ENCODE results near the gene HYI.
A peak's percentile ranks its signal among the peaks of the same experiment; 100 is the strongest.

HYI gene

DNA sequence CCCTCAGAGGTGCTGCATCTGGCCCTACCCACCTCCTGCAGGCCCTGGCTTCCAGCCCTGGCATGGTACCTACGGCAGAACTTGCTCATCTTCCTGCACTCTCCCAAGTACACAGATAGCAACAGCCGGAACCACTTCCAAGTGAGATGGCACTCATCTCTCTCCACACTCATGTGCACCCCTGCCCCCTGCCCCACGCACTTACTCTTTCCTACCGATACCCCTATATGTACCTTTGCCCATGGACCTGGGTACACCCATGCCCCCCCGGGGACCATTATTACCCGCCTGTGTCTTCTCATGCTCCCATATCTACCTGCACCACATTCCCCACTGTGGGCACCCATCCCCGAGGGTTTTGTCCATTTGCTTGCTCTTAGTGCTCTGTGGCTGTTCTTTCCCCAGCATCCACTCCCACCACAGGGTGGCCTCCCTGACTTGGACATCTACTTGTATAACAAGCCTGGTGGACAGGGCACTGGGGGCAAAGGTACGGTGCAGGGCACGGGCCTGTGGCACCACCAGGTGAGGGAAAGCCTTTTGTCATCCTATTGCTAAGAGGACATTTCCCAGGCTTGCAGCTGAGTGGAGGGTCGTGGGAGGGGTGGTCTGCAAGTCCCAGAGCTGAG lies 14.7 kb downstream of the HYI start:
- H3K9ac ChIP-seq (ENCODE audit: low read depth in 1 of 2, low read length in 2 of 2), result no peak overlapping the region
- H3K27ac ChIP-seq (ENCODE audit: low read depth in 2 of 2, low read length in 2 of 2), result no peak overlapping the region
- no peaks in the 10 kb centered on the region for H3K9me3 ChIP-seq (ENCODE audit: control insufficient read depth in 2 of 2, low read length in 2 of 2)
- no peaks in the 10 kb centered on the region for H3K4me1 ChIP-seq (ENCODE audit: control insufficient read depth in 2 of 2, insufficient read depth in 2 of 2, low read length in 2 of 2)
- H3K27me3 ChIP-seq (ENCODE audit: control insufficient read depth in 2 of 2, insufficient read depth in 2 of 2, low read length in 2 of 2), result no peaks in the 10 kb centered on the region
- H3K36me3 ChIP-seq (ENCODE audit: control insufficient read depth in 2 of 2, insufficient read depth in 2 of 2, low read length in 2 of 2), result peaks cover 63 to 89% of the 10 kb centered on the region in 2 donors
- no peak overlapping the region for H3K4me3 ChIP-seq (ENCODE audit: low read length in 2 of 2)

GRCh38 chr1:43438576-43438952 lies 15.2 kb downstream of the HYI start:
- no peaks in the 10 kb centered on the region for H3K27me3 ChIP-seq (ENCODE audit: control insufficient read depth in 2 of 2, insufficient read depth in 2 of 2, low read length in 2 of 2)
- no peak overlapping the region for H3K4me3 ChIP-seq (ENCODE audit: low read length in 2 of 2)
- H3K9me3 ChIP-seq (ENCODE audit: control insufficient read depth in 2 of 2, low read length in 2 of 2), result no peaks in the 10 kb centered on the region
- H3K9ac ChIP-seq (ENCODE audit: low read depth in 1 of 2, low read length in 2 of 2), result no peak overlapping the region
- H3K36me3 ChIP-seq (ENCODE audit: control insufficient read depth in 2 of 2, insufficient read depth in 2 of 2, low read length in 2 of 2), result peaks cover 62 to 89% of the 10 kb centered on the region in 2 donors
- H3K4me1 ChIP-seq (ENCODE audit: control insufficient read depth in 2 of 2, insufficient read depth in 2 of 2, low read length in 2 of 2), result no peaks in the 10 kb centered on the region
- no peak overlapping the region for H3K27ac ChIP-seq (ENCODE audit: low read depth in 2 of 2, low read length in 2 of 2)

- H3K36me3 ChIP-seq (ENCODE audit: control insufficient read depth in 2 of 2, insufficient read depth in 2 of 2, low read length in 2 of 2), result peaks cover 59 to 87% of the 10 kb centered on the region in 2 donors
These were observed 15.7 kb downstream of the HYI start for GRCh38 chr1:43438006-43438405.

DNA sequence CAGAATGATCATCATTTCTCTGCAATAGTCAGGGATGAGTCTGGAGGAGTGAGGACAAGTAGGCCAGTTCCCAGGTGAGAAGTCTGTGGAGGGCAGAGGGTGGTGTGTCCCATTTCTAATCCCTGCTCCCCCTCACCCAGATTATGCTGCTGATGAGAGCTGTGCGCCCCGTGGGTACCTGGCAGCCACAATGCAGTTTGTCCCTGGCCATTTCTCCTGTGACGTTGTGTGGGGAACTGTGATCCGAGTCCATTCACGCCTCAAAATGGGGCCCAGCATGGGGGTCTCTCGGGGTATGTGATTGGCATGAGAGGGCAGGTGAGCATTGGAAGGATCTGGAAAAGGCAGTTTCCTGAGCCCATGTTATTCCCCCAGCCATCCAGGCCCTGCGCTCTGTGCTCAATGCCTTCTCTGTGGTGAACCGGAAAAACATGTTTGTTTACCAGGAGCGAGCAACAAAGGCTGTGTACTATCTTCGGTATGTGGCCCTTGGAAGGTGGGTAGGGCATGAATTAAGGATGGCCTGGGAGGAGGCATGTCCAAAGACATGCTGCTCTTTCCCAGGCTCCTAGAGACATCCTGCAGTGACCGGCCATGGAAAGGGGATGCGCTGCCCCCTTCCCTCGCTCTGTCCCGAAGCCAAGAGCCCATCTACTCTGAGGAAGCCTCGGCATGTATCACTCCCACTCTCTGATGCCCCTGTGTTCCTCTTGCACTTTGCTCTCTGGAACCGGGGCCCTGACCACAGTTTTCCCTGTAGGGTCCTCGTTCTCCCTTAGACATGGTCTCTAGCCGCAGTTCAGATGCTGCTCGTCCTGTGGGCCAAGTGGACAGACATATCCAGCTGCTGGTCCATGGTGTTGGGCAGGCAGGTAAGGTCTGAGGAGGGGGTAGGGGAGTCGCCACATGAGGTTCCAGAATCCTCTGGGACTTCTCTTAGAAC lies 16.4 kb downstream of the HYI start:
- H3K9me3 ChIP-seq (ENCODE audit: control insufficient read depth in 2 of 2, low read length in 2 of 2), result no peaks in the 10 kb centered on the region
- no peak overlapping the region for H3K27ac ChIP-seq (ENCODE audit: low read depth in 2 of 2, low read length in 2 of 2)
- H3K4me1 ChIP-seq (ENCODE audit: control insufficient read depth in 2 of 2, insufficient read depth in 2 of 2, low read length in 2 of 2), result no peaks in the 10 kb centered on the region
- H3K9ac ChIP-seq (ENCODE audit: low read depth in 1 of 2, low read length in 2 of 2), result no peak overlapping the region
- H3K27me3 ChIP-seq (ENCODE audit: control insufficient read depth in 2 of 2, insufficient read depth in 2 of 2, low read length in 2 of 2), result no peaks in the 10 kb centered on the region
- H3K4me3 ChIP-seq (ENCODE audit: low read length in 2 of 2), result no peak overlapping the region
- peaks cover 60 to 87% of the 10 kb centered on the region in 2 donors for H3K36me3 ChIP-seq (ENCODE audit: control insufficient read depth in 2 of 2, insufficient read depth in 2 of 2, low read length in 2 of 2)

More at GRCh38 chr1:43438006-43438405, 15.7 kb downstream of the HYI start:
- Histone ChIP-seq H3K9me3 (ENCODE audit: control insufficient read depth in 2 of 2, low read length in 2 of 2) (no peaks in the 10 kb centered on the region), H3K4me3 (ENCODE audit: low read length in 2 of 2) (no peak overlapping the region), H3K9ac (ENCODE audit: low read depth in 1 of 2, low read length in 2 of 2) (no peak overlapping the region), H3K4me1 (ENCODE audit: control insufficient read depth in 2 of 2, insufficient read depth in 2 of 2, low read length in 2 of 2) (no peaks in the 10 kb centered on the region), H3K27me3 (ENCODE audit: control insufficient read depth in 2 of 2, insufficient read depth in 2 of 2, low read length in 2 of 2) (no peaks in the 10 kb centered on the region), H3K27ac (ENCODE audit: low read depth in 2 of 2, low read length in 2 of 2) (no peak overlapping the region)

DNA sequence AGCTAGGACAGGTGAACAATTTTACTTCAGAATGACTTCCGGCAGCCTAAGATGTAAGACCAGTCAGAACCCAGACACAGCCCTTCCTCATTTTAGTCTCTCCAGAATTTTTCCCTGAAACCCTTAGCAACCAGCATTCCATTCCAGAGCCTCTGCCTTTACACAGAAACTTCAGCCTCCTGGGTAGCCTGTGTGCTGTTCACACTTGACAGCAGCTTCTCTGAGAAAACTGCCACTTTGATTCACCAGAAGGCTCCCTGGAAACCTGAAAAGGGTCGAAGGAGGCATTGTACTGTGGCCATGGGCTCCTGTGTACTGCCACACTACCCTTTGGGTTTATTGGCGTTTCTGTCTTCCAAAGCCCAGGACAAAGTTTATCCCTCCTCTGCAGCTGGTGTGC lies 17.4 kb downstream of the HYI start:
- Histone ChIP-seq H3K9me3 (ENCODE audit: control insufficient read depth in 2 of 2, low read length in 2 of 2) (no peaks in the 10 kb centered on the region), H3K27me3 (ENCODE audit: control insufficient read depth in 2 of 2, insufficient read depth in 2 of 2, low read length in 2 of 2) (no peaks in the 10 kb centered on the region), H3K36me3 (ENCODE audit: control insufficient read depth in 2 of 2, insufficient read depth in 2 of 2, low read length in 2 of 2) (peaks cover 65 to 91% of the 10 kb centered on the region in 2 donors), H3K27ac (ENCODE audit: low read depth in 2 of 2, low read length in 2 of 2) (no peak overlapping the region), H3K4me3 (ENCODE audit: low read length in 2 of 2) (no peak overlapping the region), H3K4me1 (ENCODE audit: control insufficient read depth in 2 of 2, insufficient read depth in 2 of 2, low read length in 2 of 2) (no peaks in the 10 kb centered on the region), H3K9ac (ENCODE audit: low read depth in 1 of 2, low read length in 2 of 2) (no peak overlapping the region)

- Histone ChIP-seq H3K27ac (ENCODE audit: low read depth in 2 of 2, low read length in 2 of 2) (peak overlapping the region in 1 of 2 donors; percentile 17), H3K9me3 (ENCODE audit: control insufficient read depth in 2 of 2, low read length in 2 of 2) (no peaks in the 10 kb centered on the region), H3K9ac (ENCODE audit: low read depth in 1 of 2, low read length in 2 of 2) (no peak overlapping the region), H3K4me1 (ENCODE audit: control insufficient read depth in 2 of 2, insufficient read depth in 2 of 2, low read length in 2 of 2) (no peaks in the 10 kb centered on the region), H3K36me3 (ENCODE audit: control insufficient read depth in 2 of 2, insufficient read depth in 2 of 2, low read length in 2 of 2) (peaks cover 72 to 91% of the 10 kb centered on the region in 2 donors), H3K4me3 (ENCODE audit: low read length in 2 of 2) (no peak overlapping the region), H3K27me3 (ENCODE audit: control insufficient read depth in 2 of 2, insufficient read depth in 2 of 2, low read length in 2 of 2) (no peaks in the 10 kb centered on the region)
These were observed 18.3 kb downstream of the HYI start for GRCh38 chr1:43435146-43436145.

DNA sequence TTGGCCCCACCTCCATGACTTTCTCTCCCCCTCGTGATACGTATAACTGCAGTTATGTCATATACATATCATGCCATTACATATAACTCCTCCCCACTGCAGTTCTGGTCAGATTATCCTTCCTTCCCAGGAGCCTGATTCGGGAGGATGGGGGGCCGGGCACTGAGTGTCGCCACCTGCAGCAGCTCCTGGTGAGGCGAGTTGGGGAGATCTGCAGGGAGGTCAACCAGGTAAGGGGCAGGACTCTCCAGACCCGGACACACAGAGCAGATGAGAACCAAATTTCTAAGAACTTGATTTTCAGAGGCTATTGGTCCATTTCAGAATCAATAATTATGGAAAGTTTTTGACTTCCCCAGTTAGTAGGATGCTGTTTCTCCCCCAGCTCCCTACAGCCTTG lies 19.5 kb downstream of the HYI start:
- no peaks in the 10 kb centered on the region for H3K4me1 ChIP-seq (ENCODE audit: control insufficient read depth in 2 of 2, insufficient read depth in 2 of 2, low read length in 2 of 2)
- H3K4me3 ChIP-seq (ENCODE audit: low read length in 2 of 2), result no peak overlapping the region
- H3K27ac ChIP-seq (ENCODE audit: low read depth in 2 of 2, low read length in 2 of 2), result no peak overlapping the region
- no peaks in the 10 kb centered on the region for H3K9me3 ChIP-seq (ENCODE audit: control insufficient read depth in 2 of 2, low read length in 2 of 2)
- peaks cover 73 to 91% of the 10 kb centered on the region in 2 donors for H3K36me3 ChIP-seq (ENCODE audit: control insufficient read depth in 2 of 2, insufficient read depth in 2 of 2, low read length in 2 of 2)
- H3K9ac ChIP-seq (ENCODE audit: low read depth in 1 of 2, low read length in 2 of 2), result no peak overlapping the region
- H3K27me3 ChIP-seq (ENCODE audit: control insufficient read depth in 2 of 2, insufficient read depth in 2 of 2, low read length in 2 of 2), result no peaks in the 10 kb centered on the region

- H3K36me3 ChIP-seq (ENCODE audit: control insufficient read depth in 2 of 2, insufficient read depth in 2 of 2, low read length in 2 of 2), result peaks cover 73 to 91% of the 10 kb centered on the region in 2 donors
- no peaks in the 10 kb centered on the region for H3K4me1 ChIP-seq (ENCODE audit: control insufficient read depth in 2 of 2, insufficient read depth in 2 of 2, low read length in 2 of 2)
- H3K27ac ChIP-seq (ENCODE audit: low read depth in 2 of 2, low read length in 2 of 2), result no peak overlapping the region
These were observed 20.8 kb downstream of the HYI start for GRCh38 chr1:43432907-43433306.

GRCh38 chr1:43432171-43432860 lies 21.4 kb downstream of the HYI start:
- no peaks in the 10 kb centered on the region for H3K27me3 ChIP-seq (ENCODE audit: control insufficient read depth in 2 of 2, insufficient read depth in 2 of 2, low read length in 2 of 2)
- H3K36me3 ChIP-seq (ENCODE audit: control insufficient read depth in 2 of 2, insufficient read depth in 2 of 2, low read length in 2 of 2), result peaks cover 73 to 93% of the 10 kb centered on the region in 2 donors
- H3K9ac ChIP-seq (ENCODE audit: low read depth in 1 of 2, low read length in 2 of 2), result no peak overlapping the region
- no peaks in the 10 kb centered on the region for H3K9me3 ChIP-seq (ENCODE audit: control insufficient read depth in 2 of 2, low read length in 2 of 2)
- H3K27ac ChIP-seq (ENCODE audit: low read depth in 2 of 2, low read length in 2 of 2), result no peak overlapping the region
- no peak overlapping the region for H3K4me3 ChIP-seq (ENCODE audit: low read length in 2 of 2)
- H3K4me1 ChIP-seq (ENCODE audit: control insufficient read depth in 2 of 2, insufficient read depth in 2 of 2, low read length in 2 of 2), result no peaks in the 10 kb centered on the region

More at GRCh38 chr1:43432907-43433306, 20.8 kb downstream of the HYI start:
- Histone ChIP-seq H3K9ac (ENCODE audit: low read depth in 1 of 2, low read length in 2 of 2) (no peak overlapping the region), H3K4me3 (ENCODE audit: low read length in 2 of 2) (no peak overlapping the region), H3K27me3 (ENCODE audit: control insufficient read depth in 2 of 2, insufficient read depth in 2 of 2, low read length in 2 of 2) (no peaks in the 10 kb centered on the region), H3K9me3 (ENCODE audit: control insufficient read depth in 2 of 2, low read length in 2 of 2) (no peaks in the 10 kb centered on the region)

Measured in mucosa of rectum (tissue), 2 donors.